PC-3 (cell line): Measurements from ENCODE around the gene MED12L.

Experiments used
- CTCF ChIP-seq: fragments of 300-600 bp; sonication (generic); conservative IDR thresholded peaks from 2 replicates; pipeline ENCODE4 v1.5.1; 2017; ENCODE audit warnings: antibody characterized with exemption, low read depth, mild to moderate bottlenecking, low read length
- EZH2 ChIP-seq: fragments of 300-600 bp; sonication (generic); IDR thresholded peaks from one replicate; pipeline ENCODE4 v1.6.1; 2017; ENCODE audit warnings: antibody characterized with exemption, mild to moderate bottlenecking, low read length; ENCODE audit not compliant: unreplicated experiment
- EZH2phosphoT487 ChIP-seq: fragments of 300-600 bp; sonication (generic); IDR thresholded peaks from 2 replicates; pipeline ENCODE4 v1.6.1; 2018; ENCODE audit warnings: mild to moderate bottlenecking, antibody characterized with exemption, low read length, borderline replicate concordance

GRCh38 chr3:151479452-151479851 lies 394.0 kb downstream of the MED12L start:
- TF ChIP-seq EZH2 = no peak
- TF ChIP-seq CTCF = no peak
- TF ChIP-seq EZH2phosphoT487 = no peak
